Fibroblast of lung (primary cell): ENCODE measurements around the gene DRG1.
"Not testable (repeated sequence)": the region's sequence is repeated elsewhere in the genome, so short reads cannot be mapped to it uniquely, and the experiment has no call there.

Experiments used
- CTCF ChIP-seq, 2 donors: IDR thresholded peaks in 1 of 2; conservative IDR thresholded peaks in 1 of 2; 1 replicate in 1 of 2; 2 replicates in 1 of 2; pipeline ENCODE4 v1.5.1; 2011 to 2012; ENCODE audit warnings: low read length in 2 of 2, control low read depth in 1 of 2, inconsistent platforms in 1 of 2, low read depth in 1 of 2, mild to moderate bottlenecking in 1 of 2
- EZH2 ChIP-seq: IDR thresholded peaks from 2 replicates; pipeline ENCODE4 v1.5.1; 2012; ENCODE audit warnings: low read length, control low read depth, mild to moderate bottlenecking; ENCODE audit errors: missing control alignments

GRCh38 chr22:31378651-31379050 is 20.8 kb upstream of the DRG1 start:
- TF ChIP-seq CTCF (conservative IDR thresholded peaks at IDR 0.05 in 1 of 2, IDR thresholded peaks at IDR 0.05 in 1 of 2; ENCODE audit: low read depth in 1 of 2, low read length in 2 of 2); EZH2: not testable (repeated sequence)
